ENCODE results near the gene HMGN3.

- TF ChIP-seq CTCF (IDR thresholded peaks at IDR 0.05) (no peak), EP300 (IDR thresholded peaks at IDR 0.05) (no peak)
These were observed 74.6 kb downstream of the HMGN3 start for GRCh38 chr6:79159846-79160245.
